Measurements from ENCODE around the gene POU2AF1.

Gene POU2AF1

DNA sequence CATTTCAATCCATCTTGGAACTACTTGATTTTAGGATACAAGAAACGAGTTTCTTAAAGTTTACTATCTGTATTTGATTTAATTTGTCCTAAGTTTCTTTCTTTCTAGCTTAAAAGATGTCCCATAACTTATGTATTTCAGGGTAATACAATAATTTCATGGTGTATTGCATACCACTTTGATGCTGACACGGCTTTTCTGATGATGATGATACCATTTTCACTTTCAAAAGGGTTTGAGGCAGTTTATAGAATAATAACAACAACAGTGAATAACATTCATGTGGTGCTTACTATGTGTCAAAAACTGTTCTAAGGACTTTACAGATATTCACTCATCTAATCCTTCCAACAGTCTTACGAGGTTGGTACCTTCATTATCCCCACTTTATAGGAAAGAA lies 33.2 kb upstream of the POU2AF1 start:
- CTCF ChIA-PET, result interaction anchor here (1.6 kb wide), 1 partner anchor 11 kb away, joined by 5 read pairs; no protein-coding TSS in a partner anchor
- DNase-seq (ENCODE audit: extremely low spot score), result no peak
- TF ChIP-seq FOXK2 (IDR thresholded peaks at IDR 0.05), result no peak
- TF ChIP-seq BHLHE40 (IDR thresholded peaks at IDR 0.05; ENCODE audit: borderline replicate concordance), result no peak
- no peak for TF ChIP-seq ARNT (IDR thresholded peaks at IDR 0.05)
- POLR2A ChIA-PET, result no interaction called here

DNA sequence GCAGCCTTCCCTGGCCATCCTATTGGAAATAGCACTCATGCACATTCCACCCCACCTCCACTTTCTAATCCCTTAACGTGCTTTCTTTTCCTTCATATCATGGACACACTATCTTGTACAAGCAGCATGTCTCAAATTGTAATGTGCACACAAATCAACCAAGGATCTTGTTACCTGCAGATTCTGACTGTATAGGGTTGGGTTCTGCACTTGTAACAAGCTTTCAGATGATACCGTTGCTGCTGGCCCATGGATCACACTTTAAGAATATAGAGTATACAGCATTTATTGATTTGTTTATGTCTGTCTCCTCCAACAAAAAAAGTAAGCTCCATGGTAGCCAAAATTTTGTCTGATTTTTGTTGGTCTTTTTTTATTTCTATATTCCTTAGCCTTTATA lies 32.4 kb upstream of the POU2AF1 start:
- ChIA-PET CTCF (interaction anchor here (1.6 kb wide), 1 partner anchor 12 kb away, joined by 5 read pairs; no protein-coding TSS in a partner anchor), POLR2A (no interaction called here)
- no peak for TF ChIP-seq NFRKB (IDR thresholded peaks at IDR 0.05)
- no peak for TF ChIP-seq ELF4 (IDR thresholded peaks at IDR 0.05)
- no peak for TF ChIP-seq FOXK2 (IDR thresholded peaks at IDR 0.05)
- DNase-seq (ENCODE audit: extremely low spot score), result no peak

DNA sequence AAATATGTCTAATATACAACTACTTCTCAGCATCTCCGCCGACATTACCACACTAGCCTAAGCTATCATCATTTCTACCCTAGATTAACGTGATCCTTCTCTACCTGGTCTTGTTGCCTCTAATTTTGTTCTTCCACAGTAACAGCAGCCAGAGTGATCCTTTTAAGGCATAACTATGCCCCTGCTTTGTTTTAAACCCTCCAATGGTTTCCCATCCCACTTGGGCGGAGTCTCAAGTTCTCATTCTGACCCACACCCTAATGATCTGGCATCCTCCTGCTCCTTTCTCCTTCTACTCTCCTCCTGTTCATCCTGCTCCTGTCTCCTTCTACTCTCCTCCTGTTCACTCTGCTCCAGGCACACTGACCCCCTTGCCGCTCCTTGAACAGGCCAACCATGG lies 31.9 kb upstream of the POU2AF1 start:
- POLR2A ChIA-PET, result no interaction called here
- CTCF ChIA-PET, result interaction anchor here (1.6 kb wide), 1 partner anchor 12 kb away, joined by 5 read pairs; no protein-coding TSS in a partner anchor
- TF ChIP-seq TARDBP (IDR thresholded peaks at IDR 0.05) (no peak), FOXA1 (IDR thresholded peaks at IDR 0.05) (no peak), BHLHE40 (IDR thresholded peaks at IDR 0.05; ENCODE audit: borderline replicate concordance) (no peak), FOXM1 (IDR thresholded peaks at IDR 0.05; ENCODE audit: borderline replicate concordance) (no peak), LEF1 (IDR thresholded peaks at IDR 0.05; ENCODE audit: borderline replicate concordance) (no peak), SUZ12 (IDR thresholded peaks at IDR 0.05) (no peak), HDGF (IDR thresholded peaks at IDR 0.05; ENCODE audit: borderline replicate concordance) (no peak), ARNT (IDR thresholded peaks at IDR 0.05) (no peak), L3MBTL2 (conservative IDR thresholded peaks at IDR 0.05) (no peak), FOXK2 (IDR thresholded peaks at IDR 0.05) (no peak), ELF4 (IDR thresholded peaks at IDR 0.05) (no peak)
- TF ChIP-seq, protein P1, sequence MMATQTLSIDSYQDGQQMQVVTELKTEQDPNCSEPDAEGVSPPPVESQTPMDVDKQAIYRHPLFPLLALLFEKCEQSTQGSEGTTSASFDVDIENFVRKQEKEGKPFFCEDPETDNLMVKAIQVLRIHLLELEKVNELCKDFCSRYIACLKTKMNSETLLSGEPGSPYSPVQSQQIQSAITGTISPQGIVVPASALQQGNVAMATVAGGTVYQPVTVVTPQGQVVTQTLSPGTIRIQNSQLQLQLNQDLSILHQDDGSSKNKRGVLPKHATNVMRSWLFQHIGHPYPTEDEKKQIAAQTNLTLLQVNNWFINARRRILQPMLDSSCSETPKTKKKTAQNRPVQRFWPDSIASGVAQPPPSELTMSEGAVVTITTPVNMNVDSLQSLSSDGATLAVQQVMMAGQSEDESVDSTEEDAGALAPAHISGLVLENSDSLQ (IDR thresholded peaks at IDR 0.05), result no peak
- no peak for DNase-seq (ENCODE audit: extremely low spot score)

DNA sequence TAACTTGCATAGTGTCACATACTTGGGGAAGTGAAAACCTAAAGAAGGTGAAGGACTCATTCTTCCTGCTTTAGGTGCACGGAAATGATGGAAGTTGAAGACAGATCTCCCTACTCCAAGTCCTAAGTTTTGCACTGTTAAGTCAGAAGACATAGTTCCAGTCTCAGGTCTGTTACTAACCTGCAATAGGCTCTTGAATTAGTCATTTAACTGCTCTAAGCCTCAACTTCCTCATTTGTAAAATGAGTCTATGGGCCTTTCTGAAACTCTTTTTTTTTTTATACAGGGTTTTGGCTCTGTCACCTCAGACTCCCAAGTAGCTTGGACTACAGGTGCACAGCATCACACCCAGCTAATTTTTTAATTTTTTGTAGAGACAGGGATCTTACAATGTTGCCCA lies 30.8 kb upstream of the POU2AF1 start:
- CTCF ChIA-PET, result no interaction called here
- no peak for TF ChIP-seq FOXM1 (IDR thresholded peaks at IDR 0.05; ENCODE audit: borderline replicate concordance)
- no peak for TF ChIP-seq NFRKB (IDR thresholded peaks at IDR 0.05)
- TF ChIP-seq HDGF (IDR thresholded peaks at IDR 0.05; ENCODE audit: borderline replicate concordance), result no peak
- TF ChIP-seq FOXK2 (IDR thresholded peaks at IDR 0.05), result no peak
- TF ChIP-seq TARDBP (IDR thresholded peaks at IDR 0.05), result no peak
- no peak for DNase-seq (ENCODE audit: extremely low spot score)
- POLR2A ChIA-PET, result no interaction called here

DNA sequence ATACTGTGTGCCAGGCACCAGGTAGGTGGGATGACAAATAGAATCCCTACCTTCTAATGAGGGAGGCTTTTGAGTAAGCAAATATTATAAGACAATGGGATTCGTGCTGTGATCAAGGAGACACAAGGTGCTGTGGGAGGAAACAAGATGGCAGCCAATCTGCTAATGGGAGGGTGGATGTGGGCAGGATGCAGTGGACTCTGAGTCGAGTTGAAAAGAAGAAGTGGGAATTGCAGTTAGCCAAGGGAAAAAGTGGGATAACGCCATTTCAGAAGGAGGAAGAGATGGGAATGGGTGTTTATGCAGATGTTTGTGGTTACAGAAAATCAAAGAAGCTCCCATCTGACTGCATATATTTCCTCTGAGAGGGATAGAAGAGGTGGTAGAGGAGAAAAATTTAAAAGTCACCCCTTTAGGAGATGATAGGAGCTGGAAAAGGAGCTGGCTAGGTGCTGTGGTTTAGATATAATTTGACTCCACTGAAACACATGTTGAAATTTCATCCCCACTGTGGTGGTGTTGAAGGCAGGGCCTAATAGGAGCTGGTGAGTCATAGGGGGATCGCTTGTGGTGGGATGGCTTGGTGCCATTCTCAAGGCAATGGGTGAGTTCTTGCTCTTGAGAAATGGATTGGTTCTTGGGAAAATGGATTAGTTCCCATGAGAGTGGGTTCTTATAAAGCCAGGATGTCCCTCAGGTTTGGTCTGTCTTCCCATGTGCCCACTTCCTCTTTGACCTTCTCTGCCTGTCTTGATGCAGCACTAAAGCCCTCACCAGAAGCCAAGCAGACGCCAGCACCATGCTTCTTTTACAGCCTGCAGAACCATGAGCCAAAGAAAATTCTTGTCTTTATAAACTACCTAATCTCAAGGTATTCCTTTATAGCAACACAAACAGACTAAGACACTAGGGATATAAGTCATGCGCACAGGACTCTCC lies 30.0 kb upstream of the POU2AF1 start:
- POLR2A ChIA-PET, result no interaction called here
- CTCF ChIA-PET, result no interaction called here
- DNase-seq (ENCODE audit: extremely low spot score), result no peak
- TF ChIP-seq HDGF (IDR thresholded peaks at IDR 0.05; ENCODE audit: borderline replicate concordance) (no peak), FOXK2 (IDR thresholded peaks at IDR 0.05) (no peak), NFRKB (IDR thresholded peaks at IDR 0.05) (no peak), ELF4 (IDR thresholded peaks at IDR 0.05) (no peak), LEF1 (IDR thresholded peaks at IDR 0.05; ENCODE audit: borderline replicate concordance) (no peak), ZNF384 (IDR thresholded peaks at IDR 0.05) (no peak), FOXM1 (IDR thresholded peaks at IDR 0.05; ENCODE audit: borderline replicate concordance) (no peak), L3MBTL2 (conservative IDR thresholded peaks at IDR 0.05) (no peak), ARNT (IDR thresholded peaks at IDR 0.05) (no peak)
- TF ChIP-seq, protein P1 (IDR thresholded peaks at IDR 0.05), result no peak

DNA sequence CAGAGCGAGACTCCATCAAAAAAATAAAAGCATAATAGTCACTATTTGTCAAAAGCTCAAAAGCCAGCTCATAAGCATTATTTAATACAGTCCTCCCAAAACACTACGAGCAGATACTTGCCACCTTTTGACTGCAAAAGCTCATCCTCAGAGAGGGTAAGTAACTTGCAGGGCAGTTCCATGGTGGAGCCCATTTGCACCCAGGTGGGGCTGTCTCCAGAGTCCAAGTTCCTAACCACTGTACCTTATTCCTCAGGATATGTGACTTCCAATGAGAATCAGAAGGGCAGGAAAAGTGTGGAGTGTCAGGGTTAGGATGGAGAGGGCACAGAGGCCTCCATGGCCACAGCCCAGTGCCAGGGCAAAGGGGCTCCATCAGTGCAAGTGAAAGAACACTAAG lies 28.6 kb upstream of the POU2AF1 start:
- POLR2A ChIA-PET, result no interaction called here
- CTCF ChIA-PET, result no interaction called here

More for the DNA sequence above, 28.6 kb upstream of the POU2AF1 start:
- no peak for DNase-seq (ENCODE audit: extremely low spot score)
- TF ChIP-seq NFRKB (IDR thresholded peaks at IDR 0.05), result no peak
- TF ChIP-seq, protein P1 (IDR thresholded peaks at IDR 0.05), result no peak
- TF ChIP-seq LEF1 (IDR thresholded peaks at IDR 0.05; ENCODE audit: borderline replicate concordance), result no peak
- no peak for TF ChIP-seq BHLHE40 (IDR thresholded peaks at IDR 0.05; ENCODE audit: borderline replicate concordance)
- TF ChIP-seq FOXA1 (IDR thresholded peaks at IDR 0.05), result no peak
- no peak for TF ChIP-seq TARDBP (IDR thresholded peaks at IDR 0.05)
- no peak for TF ChIP-seq HDGF (IDR thresholded peaks at IDR 0.05; ENCODE audit: borderline replicate concordance)
- no peak for TF ChIP-seq FOXM1 (IDR thresholded peaks at IDR 0.05; ENCODE audit: borderline replicate concordance)
- no peak for TF ChIP-seq SUZ12 (IDR thresholded peaks at IDR 0.05)
- no peak for TF ChIP-seq CTBP1 (IDR thresholded peaks at IDR 0.05; ENCODE audit: borderline replicate concordance)
- TF ChIP-seq ARNT (IDR thresholded peaks at IDR 0.05), result no peak
- TF ChIP-seq FOXK2 (IDR thresholded peaks at IDR 0.05), result no peak

All from HEK293T (cell line).